PC-9 (cell line): ENCODE results near the gene SDC1. TPM values are rescaled to one million over a fixed set of nuclear protein-coding genes. Genes with fewer than 3 reads are reported as not detected.
"Not testable (repeated sequence)": the region's sequence is repeated elsewhere in the genome, so short reads cannot be mapped to it uniquely, and the experiment has no call there.

Experiments
- Bru-seq: library from RNA; stranded (reverse); fragments of 400-500 nt; gene quantifications from one replicate; lab custom pipeline; 2021; lab: Mats Ljungman, UMichigan
- BruChase-seq, 2 experiments: library from RNA; stranded (reverse); fragments of 400-500 nt; gene quantifications; one replicate each; lab custom pipeline; 2021; lab: Mats Ljungman, UMichigan
- BruUV-seq: library from RNA; stranded (reverse); fragments of 400-500 nt; replicated peaks from 2 replicates; lab custom pipeline; 2021; lab: Mats Ljungman, UMichigan
- CTCF ChIA-PET: fragments of 300-600 bp; sonication (Branson Sonifier 250); formaldehyde crosslinking; loops from one replicate; lab custom pipeline; 2022; ENCODE audit warnings: antibody characterized with exemption; lab: Charles Lee
- POLR2A ChIA-PET: fragments of 300-600 bp; sonication (Branson Sonifier 250); formaldehyde crosslinking; loops from one replicate; lab custom pipeline; 2022; ENCODE audit warnings: antibody characterized with exemption; ENCODE audit not compliant: unreplicated experiment; lab: Charles Lee
- DNase-seq, 2 experiments: peaks; one replicate each; pipeline versions ENCODE4 v3.0.0 to v3.0.0-alpha.2; 2015 to 2022; ENCODE audit warnings: mixed read lengths in 1 of 2
- H2AFZ ChIP-seq: fragments of 200-600 bp; sonication (generic); 2 replicates; pipeline ENCODE4 v1.8.1; 2017; ENCODE audit warnings: antibody characterized with exemption
- H3F3A ChIP-seq: fragments of 200-600 bp; sonication (generic); 2 replicates; pipeline ENCODE4 v1.8.1; 2017; ENCODE audit warnings: antibody characterized with exemption, mild to moderate bottlenecking, low read depth; ENCODE audit not compliant: insufficient read depth
- H3K27ac ChIP-seq: fragments of 200-600 bp; sonication (generic); 2 replicates; pipeline ENCODE4 v1.6.1; 2016; ENCODE audit warnings: mixed run types
- H3K27me3 ChIP-seq: fragments of 200-600 bp; sonication (generic); 2 replicates; pipeline ENCODE4 v1.6.1; 2016; ENCODE audit warnings: low read depth, mixed run types; ENCODE audit not compliant: insufficient read depth
- H3K36me3 ChIP-seq: fragments of 200-600 bp; sonication (generic); 2 replicates; pipeline ENCODE4 v1.6.1; 2016; ENCODE audit warnings: low read depth, mixed run types
- H3K4me1 ChIP-seq: fragments of 200-600 bp; sonication (generic); replicated peaks from 2 replicates; pipeline ENCODE4 v1.6.1; 2016; ENCODE audit warnings: mixed run types; ENCODE audit not compliant: insufficient read depth
- H3K4me2 ChIP-seq: fragments of 200-600 bp; sonication (generic); 2 replicates; pipeline ENCODE4 v1.6.1; 2017; ENCODE audit warnings: mixed run types
- H3K4me3 ChIP-seq: fragments of 200-600 bp; sonication (generic); 2 replicates; pipeline ENCODE4 v1.6.1; 2016; ENCODE audit warnings: mixed run types
- H3K79me2 ChIP-seq: fragments of 200-600 bp; sonication (generic); 2 replicates; pipeline ENCODE4 v1.6.1; 2017; ENCODE audit warnings: low read depth, mixed run types
- H3K9me2 ChIP-seq: fragments of 200-600 bp; sonication (generic); 2 replicates; pipeline ENCODE4 v1.8.1; 2017; ENCODE audit warnings: mild to moderate bottlenecking; ENCODE audit not compliant: insufficient read depth
- H3K9me3 ChIP-seq: fragments of 200-600 bp; sonication (generic); 2 replicates; pipeline ENCODE4 v1.8.1; 2016; ENCODE audit warnings: low read depth; ENCODE audit not compliant: insufficient read depth
- H4K20me1 ChIP-seq: fragments of 200-600 bp; sonication (generic); 2 replicates; pipeline ENCODE4 v1.8.1; 2017; ENCODE audit not compliant: insufficient read depth
- EZH2 ChIP-seq: fragments of 200-600 bp; sonication (generic); IDR thresholded peaks from 2 replicates; pipeline ENCODE4 v1.8.0; 2017; ENCODE audit warnings: antibody characterized with exemption, low read depth
- intact Hi-C: fragments of 100-400 bp; cut with micrococcal nuclease; formaldehyde crosslinking; loops from one replicate; pipeline ENCODE4 v1.10.0; 2022; ENCODE audit not compliant: unreplicated experiment
- long read RNA-seq: library from polyadenylated mRNA; stranded (forward); transcript quantifications from one replicate; pipeline ENCODE4 v2.0.0, GENCODE V29; 2022
- total RNA-seq: library from RNA; stranded (reverse); gene quantifications from 2 replicates; pipeline ENCODE4 v1.2.3, GENCODE V29; 2021
- TF ChIP-seq, protein P1 (sequence below): fragments of 200-600 bp; sonication (generic); conservative IDR thresholded peaks from 2 replicates; pipeline ENCODE4 v1.6.1; 2017; ENCODE audit warnings: mixed run types, antibody characterized with exemption, mild to moderate bottlenecking, moderate library complexity

SDC1 gene, protein sequence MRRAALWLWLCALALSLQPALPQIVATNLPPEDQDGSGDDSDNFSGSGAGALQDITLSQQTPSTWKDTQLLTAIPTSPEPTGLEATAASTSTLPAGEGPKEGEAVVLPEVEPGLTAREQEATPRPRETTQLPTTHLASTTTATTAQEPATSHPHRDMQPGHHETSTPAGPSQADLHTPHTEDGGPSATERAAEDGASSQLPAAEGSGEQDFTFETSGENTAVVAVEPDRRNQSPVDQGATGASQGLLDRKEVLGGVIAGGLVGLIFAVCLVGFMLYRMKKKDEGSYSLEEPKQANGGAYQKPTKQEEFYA
- total RNA-seq (114 and 128 TPM in 2 replicates), Bru-seq, nascent RNA (percentile 79 among the genes with signal in this experiment), BruChase-seq, experiment 1, labeled RNA remaining after a 2-hour chase (percentile 74 among the genes with signal in this experiment), BruChase-seq, experiment 2, labeled RNA remaining after a 6-hour chase (percentile 95 among the genes with signal in this experiment)
- long read RNA-seq, transcript SDC1-202 (6 exons, 3,291 nt), result minor isoform, 20 of 209 reads
- long read RNA-seq, transcript SDC1-201 (5 exons, 3,147 nt), result major isoform, 113 of 209 reads
- long read RNA-seq, partial matches to known transcripts, result 11 of 209 reads
- long read RNA-seq, other reads (novel, unspliced or antisense), result 65 of 209 reads

DNA sequence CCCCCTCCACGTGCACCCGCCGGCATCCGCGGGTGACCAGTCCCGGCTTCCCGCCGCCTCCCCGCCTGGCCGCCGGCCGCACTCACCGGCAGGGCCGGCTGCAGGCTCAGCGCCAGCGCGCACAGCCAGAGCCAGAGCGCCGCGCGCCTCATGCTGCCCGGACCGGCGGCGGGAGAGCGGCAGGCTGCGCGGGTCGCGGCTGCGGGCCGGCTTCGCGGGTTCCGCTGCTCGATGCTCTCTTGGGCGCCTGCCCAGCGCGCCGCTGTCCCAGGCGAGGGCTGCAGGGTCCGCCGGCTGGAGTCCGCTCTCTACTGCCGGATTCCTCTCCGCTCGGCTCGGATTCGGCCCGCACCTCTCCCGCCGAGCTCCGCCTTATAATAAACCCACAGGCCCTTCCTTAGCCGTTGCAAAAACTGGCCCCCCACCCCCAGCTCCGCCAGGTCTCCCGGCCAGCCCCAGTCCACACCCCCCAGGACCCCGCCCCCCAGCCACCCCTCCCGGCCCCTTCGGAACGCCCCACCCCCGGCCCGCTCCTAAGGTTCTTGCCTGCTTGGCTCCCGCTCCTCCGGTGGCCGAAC is at the start of gene SDC1:
TSS of gene SDC1 (minus strand) at position 415 of the 578 bp plus-strand sequence. CDS start at position 152, 263 bp downstream.
- Histone ChIP-seq H3F3A (peaks cover 39% of the 10 kb centered on the region; the same call in 1 of the 2 replicates), H4K20me1 (no peaks in the 10 kb centered on the region), H3K9me3 (no peaks in the 10 kb centered on the region), H3K27me3 (no peaks in the 10 kb centered on the region), H3K36me3 (no peaks in the 10 kb centered on the region), H2AFZ (peak within 1 kb of the TSS; percentile 87), H3K4me2 (peak within 1 kb of the TSS; percentile 92), H3K79me2 (peaks cover 37% of the 10 kb centered on the region), H3K27ac (peak within 1 kb of the TSS; percentile 61), H3K4me1 (peaks cover 36% of the 10 kb centered on the region), H3K4me3 (peak within 1 kb of the TSS; percentile 93), H3K9me2 (no peaks in the 10 kb centered on the region)
- no TSS peak for BruUV-seq
- ChIA-PET CTCF (interaction anchor here (0.6 to 1.8 kb wide), 8 partner anchors 14 to 1801 kb away, joined by 3 to 12 read pairs (median 6); no protein-coding TSS in a partner anchor), POLR2A (interaction anchor here (0.5 to 1.2 kb wide), 5 partner anchors 9 to 115 kb away, joined by 3 to 11 read pairs (median 5); no protein-coding TSS in a partner anchor)
- TF ChIP-seq, protein P1, sequence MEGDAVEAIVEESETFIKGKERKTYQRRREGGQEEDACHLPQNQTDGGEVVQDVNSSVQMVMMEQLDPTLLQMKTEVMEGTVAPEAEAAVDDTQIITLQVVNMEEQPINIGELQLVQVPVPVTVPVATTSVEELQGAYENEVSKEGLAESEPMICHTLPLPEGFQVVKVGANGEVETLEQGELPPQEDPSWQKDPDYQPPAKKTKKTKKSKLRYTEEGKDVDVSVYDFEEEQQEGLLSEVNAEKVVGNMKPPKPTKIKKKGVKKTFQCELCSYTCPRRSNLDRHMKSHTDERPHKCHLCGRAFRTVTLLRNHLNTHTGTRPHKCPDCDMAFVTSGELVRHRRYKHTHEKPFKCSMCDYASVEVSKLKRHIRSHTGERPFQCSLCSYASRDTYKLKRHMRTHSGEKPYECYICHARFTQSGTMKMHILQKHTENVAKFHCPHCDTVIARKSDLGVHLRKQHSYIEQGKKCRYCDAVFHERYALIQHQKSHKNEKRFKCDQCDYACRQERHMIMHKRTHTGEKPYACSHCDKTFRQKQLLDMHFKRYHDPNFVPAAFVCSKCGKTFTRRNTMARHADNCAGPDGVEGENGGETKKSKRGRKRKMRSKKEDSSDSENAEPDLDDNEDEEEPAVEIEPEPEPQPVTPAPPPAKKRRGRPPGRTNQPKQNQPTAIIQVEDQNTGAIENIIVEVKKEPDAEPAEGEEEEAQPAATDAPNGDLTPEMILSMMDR, result no peak
- TF ChIP-seq EZH2, result no peak
- intact Hi-C loops, result loop anchor here (1.0 to 5.0 kb wide), 3 partner anchors 7 to 213 kb away; partner anchors contain the start of gene MATN3
- no peak for DNase-seq

DNA sequence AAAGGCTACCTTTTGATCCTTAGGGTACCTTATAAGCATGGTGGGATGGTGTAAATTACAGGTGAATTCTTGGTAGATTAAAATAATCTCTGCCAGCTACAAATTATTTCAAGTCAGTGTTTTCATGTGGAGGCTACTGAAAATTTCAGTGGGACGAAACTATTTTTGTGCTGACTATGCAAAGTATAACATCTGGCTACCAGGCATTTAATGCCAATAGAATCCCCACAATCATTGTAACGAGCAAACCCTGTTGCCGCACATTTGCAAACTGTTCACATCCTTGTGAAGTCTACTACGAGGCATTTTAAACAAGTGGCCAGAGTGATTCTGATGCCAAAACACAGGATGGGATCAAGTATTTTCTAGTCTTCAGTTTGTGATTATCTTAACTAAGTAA is 48.1 kb upstream of the SDC1 start:
- Histone ChIP-seq H3F3A (peaks cover 48% of the 10 kb centered on the region; the same call in 1 of the 2 replicates), H3K36me3 (peaks cover 39% of the 10 kb centered on the region), H3K27ac (0 out of 2 replicates have a peak overlapping the region, but pooled peaks have one; percentile 12), H3K27me3 (no peaks in the 10 kb centered on the region), H3K4me1 (no peaks in the 10 kb centered on the region), H3K79me2 (no peaks in the 10 kb centered on the region), H4K20me1 (peaks cover 31% of the 10 kb centered on the region), H3K4me2 (no peak overlapping the region), H2AFZ (no peak overlapping the region), H3K9me2 (no peaks in the 10 kb centered on the region), H3K4me3 (no peak overlapping the region), H3K9me3 (no peaks in the 10 kb centered on the region)
- ChIA-PET CTCF (no interaction called here), POLR2A (no interaction called here)
- no peak for DNase-seq
- intact Hi-C loops, result no loop called here
- BruUV-seq, result no TSS peak
- TF ChIP-seq, protein P1, result no peak
- no peak for TF ChIP-seq EZH2

DNA sequence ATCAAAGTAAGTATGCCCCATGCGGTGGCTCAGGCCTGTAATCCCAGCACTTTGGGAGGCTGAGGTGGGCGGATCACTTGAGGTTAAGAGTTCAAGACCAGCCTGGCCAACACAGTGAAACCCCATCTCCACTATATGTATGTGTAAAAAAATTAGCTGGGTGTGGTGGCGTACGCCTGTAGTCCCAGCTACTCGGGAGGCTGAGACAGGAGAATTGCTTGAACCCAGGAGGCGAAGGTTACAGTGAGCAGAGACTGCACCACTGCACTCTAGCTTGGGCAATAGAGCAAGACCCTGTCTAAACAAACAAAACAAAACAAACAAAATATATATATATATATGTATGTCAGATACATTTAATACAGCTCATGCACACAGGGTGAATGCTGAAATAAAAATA is 43.4 kb upstream of the SDC1 start:
- H2AFZ ChIP-seq, intact Hi-C loops, H3K4me1 ChIP-seq, H3K27me3 ChIP-seq, POLR2A ChIA-PET, H3K27ac ChIP-seq, H3K4me2 ChIP-seq, DNase-seq, BruUV-seq, H3K9me3 ChIP-seq, H3K4me3 ChIP-seq, H3K79me2 ChIP-seq, H3K9me2 ChIP-seq: not testable (repeated sequence)
- CTCF ChIA-PET, result interaction anchor here (0.5 kb wide), 1 partner anchor 46 kb away, joined by 9 read pairs; no protein-coding TSS in a partner anchor
- peaks cover 49% of the 10 kb centered on the region; the same call in 1 of the 2 replicates for H3F3A ChIP-seq
- peaks cover 30% of the 10 kb centered on the region for H4K20me1 ChIP-seq
- H3K36me3 ChIP-seq, result peaks cover 32% of the 10 kb centered on the region
